HepG2 (cell line): ENCODE results near the gene ZBTB48. TPM values are rescaled to one million over a fixed set of nuclear protein-coding genes. Genes with fewer than 3 reads are reported as not detected.
A peak's percentile ranks its signal among the peaks of the same experiment; 100 is the strongest.

Experiments
- CEBPB ChIP-seq: IDR thresholded peaks from 2 replicates; pipeline ENCODE4 v1.6.1; 2011; ENCODE audit warnings: low read depth, low read length, improper control_type of control experiment, borderline replicate concordance
- CHD2 ChIP-seq: IDR thresholded peaks from 2 replicates; pipeline ENCODE4 v1.6.1; 2011; ENCODE audit warnings: low read depth, low read length, improper control_type of control experiment
- MED8 ChIP-seq: sonication (generic); formaldehyde crosslinking; IDR thresholded peaks from 2 replicates; pipeline ENCODE4 v1.8.1; 2023; ENCODE audit warnings: mild to moderate bottlenecking, missing genetic modification reagents; ENCODE audit not compliant: insufficient replicate concordance
- PHF20 ChIP-seq: sonication (generic); formaldehyde crosslinking; IDR thresholded peaks from 2 replicates; pipeline ENCODE4 v1.5.0; 2020; ENCODE audit warnings: mild to moderate bottlenecking, missing genetic modification reagents
- RAD21 ChIP-seq: fragments of 450-650 bp; formaldehyde crosslinking; IDR thresholded peaks from 2 replicates; pipeline ENCODE4 v1.5.0; 2020; ENCODE audit warnings: mild to moderate bottlenecking
- SAFB2 ChIP-seq: sonication (generic); formaldehyde crosslinking; IDR thresholded peaks from 2 replicates; pipeline ENCODE4 v1.5.1; 2020; ENCODE audit warnings: missing genetic modification reagents, low read depth, mild to moderate bottlenecking, borderline replicate concordance
- ZNF335 ChIP-seq: sonication (generic); formaldehyde crosslinking; IDR thresholded peaks from 2 replicates; pipeline ENCODE4 v1.4.0; 2020; ENCODE audit warnings: missing genetic modification reagents
- ZNF33B ChIP-seq: sonication (generic); formaldehyde crosslinking; IDR thresholded peaks from 2 replicates; pipeline ENCODE4 v1.5.1; 2020; ENCODE audit warnings: mild to moderate bottlenecking, missing genetic modification reagents
- ZNF569 ChIP-seq: sonication (generic); formaldehyde crosslinking; IDR thresholded peaks from 2 replicates; pipeline ENCODE4 v1.5.0; 2020; ENCODE audit warnings: mild to moderate bottlenecking, missing genetic modification reagents, moderate library complexity, borderline replicate concordance
- ZNF589 ChIP-seq: sonication (generic); formaldehyde crosslinking; conservative IDR thresholded peaks from 2 replicates; pipeline ENCODE4 v1.8.0; 2022; ENCODE audit warnings: mild to moderate bottlenecking, moderate library complexity, missing genetic modification reagents
- ZNF781 ChIP-seq: sonication (generic); formaldehyde crosslinking; IDR thresholded peaks from 2 replicates; pipeline ENCODE4 v1.5.1; 2020; ENCODE audit warnings: borderline replicate concordance, mild to moderate bottlenecking, missing genetic modification reagents; ENCODE audit errors: not compliant biosample characterization
- polyA plus RNA-seq, 8 experiments: library from polyadenylated mRNA; depleted of rRNA in 3 of 8; stranded (reverse) in 7 of 8; unstranded in 1 of 8; fragments of >200 nt; fragmentation: Illumina TruSeq in 4 of 8; extraction: Trizol in 4 of 8; gene quantifications; 2 replicates each; pipeline versions ENCODE4 v1.2.1 to v1.2.3, GENCODE V29; 2011 to 2016; ENCODE audit warnings: low read depth in 4 of 8, missing spikeins in 1 of 8, mixed read lengths in 1 of 8; ENCODE audit not compliant: insufficient read depth in 1 of 8
- total RNA-seq, 5 experiments: library from RNA; depleted of rRNA; stranded (reverse); fragments of >200 nt; fragmentation: Illumina TruSeq; extraction: Trizol; gene quantifications; 2 replicates each; pipeline ENCODE4 v1.2.3, GENCODE V29; 2016; ENCODE audit warnings: low read depth in 1 of 5
- TF ChIP-seq, protein P1 (sequence below): sonication (generic); formaldehyde crosslinking; IDR thresholded peaks from 2 replicates; pipeline ENCODE4 v1.5.0; 2020; ENCODE audit warnings: mild to moderate bottlenecking, missing genetic modification reagents, borderline replicate concordance
- TF ChIP-seq, protein P2 (sequence below): sonication (generic); formaldehyde crosslinking; IDR thresholded peaks from 2 replicates; pipeline ENCODE4 v1.8.1; 2022; ENCODE audit warnings: low read depth, mild to moderate bottlenecking, missing genetic modification reagents

Gene ZBTB48
- total and polyA plus RNA-seq, 2 of the 13 experiments (the other 11 are each of a cell fraction or from before 2014, with no cell fraction given) = 13.0 to 17.1 TPM

DNA sequence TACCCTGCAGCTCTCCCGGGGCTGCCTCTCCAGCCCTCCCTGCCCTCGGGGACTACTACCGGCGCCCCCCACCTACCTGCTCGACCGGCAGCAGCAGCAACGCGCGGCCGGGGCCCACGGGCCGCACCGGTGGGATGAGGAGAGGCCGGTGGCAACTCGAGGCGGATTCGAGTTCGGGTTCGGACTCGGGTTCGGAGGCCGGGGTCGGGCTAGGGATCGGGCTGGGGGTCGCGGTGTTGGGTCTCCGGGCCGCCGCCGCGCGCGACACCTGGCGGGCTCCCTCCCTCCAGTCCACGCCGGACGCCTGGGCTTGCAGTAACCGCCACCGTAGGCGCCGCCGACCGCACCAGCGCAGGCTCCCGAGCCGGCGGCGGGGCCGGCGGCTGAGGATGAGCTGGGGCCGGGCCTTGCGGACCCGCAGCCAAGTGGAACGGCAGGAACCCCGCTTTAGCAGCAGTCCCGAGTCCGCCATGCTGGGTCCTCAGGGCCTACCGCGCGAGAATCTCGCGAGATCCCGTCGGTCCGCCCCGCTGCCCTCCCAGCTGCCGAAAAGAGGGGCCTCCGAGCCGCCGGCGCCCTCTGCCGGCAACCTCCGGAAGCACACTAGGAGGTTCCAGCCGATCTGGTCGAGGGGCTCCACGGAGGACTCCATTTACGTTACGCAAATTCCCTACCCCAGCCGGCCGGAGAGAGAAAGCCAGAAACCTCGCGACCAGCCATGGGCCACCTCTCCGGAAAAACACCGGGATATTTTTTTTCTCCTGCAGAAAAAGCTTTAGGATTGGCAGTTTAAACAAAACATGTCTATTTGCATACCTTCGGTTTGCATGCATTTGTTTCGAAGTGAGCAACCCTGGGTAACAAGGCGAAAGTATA is 25.5 kb upstream of the ZBTB48 start, which contains the start of gene NOL9 (continued):
- TF ChIP-seq, protein P1, sequence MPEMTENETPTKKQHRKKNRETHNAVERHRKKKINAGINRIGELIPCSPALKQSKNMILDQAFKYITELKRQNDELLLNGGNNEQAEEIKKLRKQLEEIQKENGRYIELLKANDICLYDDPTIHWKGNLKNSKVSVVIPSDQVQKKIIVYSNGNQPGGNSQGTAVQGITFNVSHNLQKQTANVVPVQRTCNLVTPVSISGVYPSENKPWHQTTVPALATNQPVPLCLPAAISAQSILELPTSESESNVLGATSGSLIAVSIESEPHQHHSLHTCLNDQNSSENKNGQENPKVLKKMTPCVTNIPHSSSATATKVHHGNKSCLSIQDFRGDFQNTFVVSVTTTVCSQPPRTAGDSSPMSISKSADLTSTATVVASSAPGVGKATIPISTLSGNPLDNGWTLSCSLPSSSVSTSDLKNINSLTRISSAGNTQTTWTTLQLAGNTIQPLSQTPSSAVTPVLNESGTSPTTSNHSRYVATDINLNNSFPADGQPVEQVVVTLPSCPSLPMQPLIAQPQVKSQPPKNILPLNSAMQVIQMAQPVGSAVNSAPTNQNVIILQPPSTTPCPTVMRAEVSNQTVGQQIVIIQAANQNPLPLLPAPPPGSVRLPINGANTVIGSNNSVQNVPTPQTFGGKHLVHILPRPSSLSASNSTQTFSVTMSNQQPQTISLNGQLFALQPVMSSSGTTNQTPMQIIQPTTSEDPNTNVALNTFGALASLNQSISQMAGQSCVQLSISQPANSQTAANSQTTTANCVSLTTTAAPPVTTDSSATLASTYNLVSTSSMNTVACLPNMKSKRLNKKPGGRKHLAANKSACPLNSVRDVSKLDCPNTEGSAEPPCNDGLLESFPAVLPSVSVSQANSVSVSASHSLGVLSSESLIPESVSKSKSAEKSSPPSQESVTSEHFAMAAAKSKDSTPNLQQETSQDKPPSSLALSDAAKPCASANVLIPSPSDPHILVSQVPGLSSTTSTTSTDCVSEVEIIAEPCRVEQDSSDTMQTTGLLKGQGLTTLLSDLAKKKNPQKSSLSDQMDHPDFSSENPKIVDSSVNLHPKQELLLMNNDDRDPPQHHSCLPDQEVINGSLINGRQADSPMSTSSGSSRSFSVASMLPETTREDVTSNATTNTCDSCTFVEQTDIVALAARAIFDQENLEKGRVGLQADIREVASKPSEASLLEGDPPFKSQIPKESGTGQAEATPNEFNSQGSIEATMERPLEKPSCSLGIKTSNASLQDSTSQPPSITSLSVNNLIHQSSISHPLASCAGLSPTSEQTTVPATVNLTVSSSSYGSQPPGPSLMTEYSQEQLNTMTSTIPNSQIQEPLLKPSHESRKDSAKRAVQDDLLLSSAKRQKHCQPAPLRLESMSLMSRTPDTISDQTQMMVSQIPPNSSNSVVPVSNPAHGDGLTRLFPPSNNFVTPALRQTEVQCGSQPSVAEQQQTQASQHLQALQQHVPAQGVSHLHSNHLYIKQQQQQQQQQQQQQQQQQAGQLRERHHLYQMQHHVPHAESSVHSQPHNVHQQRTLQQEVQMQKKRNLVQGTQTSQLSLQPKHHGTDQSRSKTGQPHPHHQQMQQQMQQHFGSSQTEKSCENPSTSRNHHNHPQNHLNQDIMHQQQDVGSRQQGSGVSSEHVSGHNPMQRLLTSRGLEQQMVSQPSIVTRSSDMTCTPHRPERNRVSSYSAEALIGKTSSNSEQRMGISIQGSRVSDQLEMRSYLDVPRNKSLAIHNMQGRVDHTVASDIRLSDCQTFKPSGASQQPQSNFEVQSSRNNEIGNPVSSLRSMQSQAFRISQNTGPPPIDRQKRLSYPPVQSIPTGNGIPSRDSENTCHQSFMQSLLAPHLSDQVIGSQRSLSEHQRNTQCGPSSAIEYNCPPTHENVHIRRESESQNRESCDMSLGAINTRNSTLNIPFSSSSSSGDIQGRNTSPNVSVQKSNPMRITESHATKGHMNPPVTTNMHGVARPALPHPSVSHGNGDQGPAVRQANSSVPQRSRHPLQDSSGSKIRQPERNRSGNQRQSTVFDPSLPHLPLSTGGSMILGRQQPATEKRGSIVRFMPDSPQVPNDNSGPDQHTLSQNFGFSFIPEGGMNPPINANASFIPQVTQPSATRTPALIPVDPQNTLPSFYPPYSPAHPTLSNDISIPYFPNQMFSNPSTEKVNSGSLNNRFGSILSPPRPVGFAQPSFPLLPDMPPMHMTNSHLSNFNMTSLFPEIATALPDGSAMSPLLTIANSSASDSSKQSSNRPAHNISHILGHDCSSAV (CRISPR knock-in tag) = no peak
- TF ChIP-seq MED8 (CRISPR knock-in tag) (peak; percentile 72), ZNF335 (CRISPR knock-in tag) (peak; percentile 96), ZNF33B (CRISPR knock-in tag) (peak; percentile 12; the same call in 1 of the 2 replicates), ZNF781 (CRISPR knock-in tag) (peak; percentile 20), PHF20 (CRISPR knock-in tag) (peak; percentile 85), CEBPB (peak; percentile 57; the same call in 1 of the 2 replicates), SAFB2 (CRISPR knock-in tag) (peak; percentile 55; the same call in 1 of the 2 replicates), CHD2 (peak; percentile 99), ZNF589 (no peak), ZNF569 (CRISPR knock-in tag) (no peak), RAD21 (CRISPR knock-in tag) (peak; percentile 80)
- TF ChIP-seq, protein P2, sequence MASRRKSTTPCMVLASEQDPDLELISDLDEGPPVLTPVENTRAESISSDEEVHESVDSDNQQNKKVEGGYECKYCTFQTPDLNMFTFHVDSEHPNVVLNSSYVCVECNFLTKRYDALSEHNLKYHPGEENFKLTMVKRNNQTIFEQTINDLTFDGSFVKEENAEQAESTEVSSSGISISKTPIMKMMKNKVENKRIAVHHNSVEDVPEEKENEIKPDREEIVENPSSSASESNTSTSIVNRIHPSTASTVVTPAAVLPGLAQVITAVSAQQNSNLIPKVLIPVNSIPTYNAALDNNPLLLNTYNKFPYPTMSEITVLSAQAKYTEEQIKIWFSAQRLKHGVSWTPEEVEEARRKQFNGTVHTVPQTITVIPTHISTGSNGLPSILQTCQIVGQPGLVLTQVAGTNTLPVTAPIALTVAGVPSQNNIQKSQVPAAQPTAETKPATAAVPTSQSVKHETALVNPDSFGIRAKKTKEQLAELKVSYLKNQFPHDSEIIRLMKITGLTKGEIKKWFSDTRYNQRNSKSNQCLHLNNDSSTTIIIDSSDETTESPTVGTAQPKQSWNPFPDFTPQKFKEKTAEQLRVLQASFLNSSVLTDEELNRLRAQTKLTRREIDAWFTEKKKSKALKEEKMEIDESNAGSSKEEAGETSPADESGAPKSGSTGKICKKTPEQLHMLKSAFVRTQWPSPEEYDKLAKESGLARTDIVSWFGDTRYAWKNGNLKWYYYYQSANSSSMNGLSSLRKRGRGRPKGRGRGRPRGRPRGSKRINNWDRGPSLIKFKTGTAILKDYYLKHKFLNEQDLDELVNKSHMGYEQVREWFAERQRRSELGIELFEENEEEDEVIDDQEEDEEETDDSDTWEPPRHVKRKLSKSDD (CRISPR knock-in tag) = peak; percentile 74; the same call in 1 of the 2 replicates
